ENCODE measurements around the gene ARHGEF1.

The ARHGEF1 gene, protein sequence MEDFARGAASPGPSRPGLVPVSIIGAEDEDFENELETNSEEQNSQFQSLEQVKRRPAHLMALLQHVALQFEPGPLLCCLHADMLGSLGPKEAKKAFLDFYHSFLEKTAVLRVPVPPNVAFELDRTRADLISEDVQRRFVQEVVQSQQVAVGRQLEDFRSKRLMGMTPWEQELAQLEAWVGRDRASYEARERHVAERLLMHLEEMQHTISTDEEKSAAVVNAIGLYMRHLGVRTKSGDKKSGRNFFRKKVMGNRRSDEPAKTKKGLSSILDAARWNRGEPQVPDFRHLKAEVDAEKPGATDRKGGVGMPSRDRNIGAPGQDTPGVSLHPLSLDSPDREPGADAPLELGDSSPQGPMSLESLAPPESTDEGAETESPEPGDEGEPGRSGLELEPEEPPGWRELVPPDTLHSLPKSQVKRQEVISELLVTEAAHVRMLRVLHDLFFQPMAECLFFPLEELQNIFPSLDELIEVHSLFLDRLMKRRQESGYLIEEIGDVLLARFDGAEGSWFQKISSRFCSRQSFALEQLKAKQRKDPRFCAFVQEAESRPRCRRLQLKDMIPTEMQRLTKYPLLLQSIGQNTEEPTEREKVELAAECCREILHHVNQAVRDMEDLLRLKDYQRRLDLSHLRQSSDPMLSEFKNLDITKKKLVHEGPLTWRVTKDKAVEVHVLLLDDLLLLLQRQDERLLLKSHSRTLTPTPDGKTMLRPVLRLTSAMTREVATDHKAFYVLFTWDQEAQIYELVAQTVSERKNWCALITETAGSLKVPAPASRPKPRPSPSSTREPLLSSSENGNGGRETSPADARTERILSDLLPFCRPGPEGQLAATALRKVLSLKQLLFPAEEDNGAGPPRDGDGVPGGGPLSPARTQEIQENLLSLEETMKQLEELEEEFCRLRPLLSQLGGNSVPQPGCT

DNA sequence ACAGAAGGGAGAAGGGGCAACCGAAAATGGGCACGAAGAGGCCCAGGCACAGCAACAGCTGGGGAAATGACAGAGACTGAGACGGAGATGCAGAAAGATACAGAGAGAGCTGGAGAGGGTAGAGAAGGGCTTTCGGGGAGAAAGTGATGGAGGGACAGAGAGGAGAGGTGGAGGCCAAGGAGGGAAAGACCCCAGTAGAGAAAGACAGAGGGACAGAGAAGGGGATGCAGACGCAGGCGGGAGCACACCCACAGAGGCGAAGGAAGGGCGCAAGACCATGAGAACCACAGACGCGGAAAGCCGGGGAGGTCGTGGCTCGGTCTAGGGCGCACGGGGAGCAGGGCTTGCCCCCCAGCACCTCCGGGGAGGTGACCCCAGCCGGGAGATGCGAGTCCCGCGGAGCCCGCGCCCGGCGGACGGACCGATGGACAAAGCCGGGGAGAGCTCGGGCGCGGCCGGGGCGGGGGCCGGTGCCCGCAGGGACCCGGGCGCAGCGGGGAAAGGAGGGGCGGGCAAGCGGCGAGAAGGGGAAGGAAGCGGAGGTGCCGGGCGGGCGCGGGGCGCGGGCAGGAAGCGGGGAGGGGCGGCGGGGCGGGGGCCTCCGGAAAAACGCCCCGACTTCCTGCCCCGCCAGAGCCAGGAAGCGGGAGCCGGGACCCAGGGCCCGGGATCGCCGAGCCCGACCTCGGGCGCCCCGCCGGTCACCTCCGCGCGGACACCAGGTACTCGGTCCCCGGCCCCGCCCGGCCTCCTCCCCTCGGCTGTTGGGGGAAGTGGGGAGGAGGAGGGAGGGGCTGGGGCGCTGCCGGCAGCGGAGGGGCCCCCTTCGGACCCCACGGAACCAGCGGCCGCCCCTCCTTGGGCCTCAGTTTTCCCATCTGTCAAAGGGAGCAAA, at the start of gene ARHGEF1:
ARHGEF1 (plus strand) TSS at position 617 of the 895 bp plus-strand sequence. CDS start 4,899 bp downstream, outside the sequence.
- no peak for DNase-seq

DNA sequence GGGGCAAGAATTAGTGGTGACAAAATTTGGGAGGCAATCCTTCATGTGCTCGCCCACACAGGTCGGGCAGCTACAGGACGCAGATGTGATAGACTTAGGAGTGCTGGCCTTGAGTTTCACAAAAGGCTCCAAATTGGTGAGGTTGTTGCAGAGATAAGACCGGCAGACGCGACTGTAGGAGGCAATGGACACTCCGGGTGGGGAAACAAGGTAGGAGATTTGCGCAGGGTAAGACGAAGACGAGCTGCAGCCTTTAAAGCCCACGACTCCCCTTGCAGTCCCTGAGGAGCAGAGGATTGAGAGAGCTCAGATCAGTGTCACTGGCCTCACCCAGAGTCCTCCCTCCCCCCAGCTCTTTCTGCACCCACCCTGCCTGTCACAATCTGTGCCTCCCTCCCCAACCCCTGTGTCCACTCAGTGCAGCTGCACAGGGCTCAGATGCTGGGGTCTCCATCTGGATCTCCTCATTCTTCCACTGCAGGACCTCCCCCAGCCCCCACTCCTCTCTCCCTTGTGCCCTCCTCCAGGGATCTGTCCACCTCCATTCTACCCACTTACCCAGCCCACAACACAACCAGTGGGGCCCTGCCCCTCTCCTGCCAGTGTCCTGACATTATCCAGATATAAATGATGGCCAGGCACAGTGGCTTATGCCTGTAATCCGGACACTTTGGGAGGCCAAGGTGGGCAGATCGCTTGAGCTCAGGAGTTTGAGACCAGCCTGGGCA, 44.8 kb upstream of the ARHGEF1 start:
- DNase-seq, result no peak

DNA sequence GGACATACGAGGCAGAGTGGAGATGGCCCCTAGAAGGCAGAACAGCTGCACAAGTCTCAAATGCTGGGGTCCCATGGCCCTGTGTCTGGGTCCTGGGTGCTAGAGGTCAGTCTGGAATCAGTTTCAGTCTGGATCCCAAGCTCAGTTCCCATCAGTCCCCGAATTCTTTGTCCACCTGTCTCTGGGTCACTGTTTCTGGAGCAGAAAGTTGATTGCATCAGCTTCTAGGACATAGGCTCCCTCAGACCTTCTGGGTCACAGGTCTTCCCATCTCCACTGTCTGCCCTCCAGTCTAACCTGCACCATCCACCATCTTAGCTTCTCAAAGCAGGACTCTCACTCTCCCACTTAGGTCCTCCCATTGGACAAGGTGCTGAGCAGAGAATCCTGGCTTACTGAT, 43.8 kb upstream of the ARHGEF1 start:
- DNase-seq, result no peak

DNA sequence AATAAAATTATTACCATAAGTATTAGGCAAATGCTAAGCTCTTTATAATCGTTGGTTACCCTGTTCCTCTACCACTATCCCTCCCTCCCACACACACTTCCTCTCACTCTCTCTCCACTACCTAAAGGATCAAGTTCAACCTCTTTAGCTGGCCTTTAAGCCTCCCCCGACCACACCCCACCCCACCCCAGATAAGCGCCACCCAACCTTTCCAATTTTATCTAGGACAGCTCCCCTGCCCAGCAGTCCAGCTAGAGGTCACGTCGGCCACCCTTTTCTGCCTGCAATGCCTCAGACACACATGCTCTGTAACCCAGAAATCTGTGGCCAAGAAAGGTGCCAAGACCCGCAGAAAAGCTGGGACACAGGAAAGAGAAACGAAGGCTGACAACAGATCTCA, 39.6 kb upstream of the ARHGEF1 start:
- DNase-seq, result no peak

DNA sequence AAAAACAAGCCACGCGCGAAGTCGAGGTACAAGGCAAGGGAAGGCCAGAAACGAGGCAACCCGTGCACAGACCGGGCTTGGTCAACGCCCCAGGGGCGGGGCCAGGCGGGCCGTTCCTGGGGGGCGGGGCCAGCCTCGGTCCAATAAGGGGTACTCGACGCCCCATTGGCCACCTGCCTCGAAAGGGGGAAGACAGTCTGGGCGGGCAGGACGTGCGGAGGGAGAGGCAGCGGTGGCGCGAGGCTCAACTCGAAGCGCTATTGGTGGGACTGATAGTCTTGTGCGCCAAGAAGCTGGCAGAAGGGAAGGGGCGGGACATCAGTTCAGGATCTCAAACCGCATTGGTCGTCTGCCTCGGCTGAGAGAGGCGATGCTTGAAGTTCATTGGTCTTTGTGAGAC, 38.4 kb upstream of the ARHGEF1 start, which contains the start of gene LYPD4:
LYPD4 (minus strand) TSS at position 83 of the 400 bp plus-strand sequence. CDS start 5,398 bp downstream, outside the sequence.
- DNase-seq, result no peak

DNA sequence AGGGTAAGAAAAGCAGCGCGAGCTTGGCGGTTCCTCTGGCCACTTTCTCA, 38.2 kb upstream of the ARHGEF1 start, which contains the start of gene DMRTC2:
DMRTC2 (plus strand) TSS at position 42 of the 50 bp plus-strand sequence. CDS start 2,387 bp downstream, outside the sequence.
- no peak for DNase-seq

DNA sequence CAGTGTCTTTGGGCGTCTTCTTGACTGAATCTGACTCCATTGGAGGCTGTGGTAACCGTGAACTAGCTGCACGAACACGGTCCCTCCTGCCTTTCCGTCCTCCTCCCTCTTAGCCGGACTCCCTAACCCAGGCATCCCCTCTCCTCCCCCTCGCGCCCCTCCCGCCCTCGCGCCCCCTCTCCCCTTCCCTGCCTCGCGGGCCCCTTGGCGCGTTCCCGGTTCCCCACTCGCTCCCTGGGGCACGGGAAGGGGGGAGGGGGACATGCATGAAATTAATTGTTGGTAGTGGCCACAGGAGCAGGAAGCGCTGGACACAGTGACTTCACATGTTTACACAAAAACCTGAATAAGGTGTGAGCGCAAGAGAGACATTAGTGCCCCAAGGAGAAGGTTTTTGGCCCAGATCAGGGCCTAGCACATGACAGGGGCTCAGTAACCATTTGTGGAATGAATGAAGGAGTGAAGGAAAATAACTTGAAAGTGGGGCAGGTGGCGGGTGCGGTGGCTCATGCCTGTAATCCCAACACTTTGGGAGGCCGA, 37.9 kb upstream of the ARHGEF1 start:
- no peak for DNase-seq

DNA sequence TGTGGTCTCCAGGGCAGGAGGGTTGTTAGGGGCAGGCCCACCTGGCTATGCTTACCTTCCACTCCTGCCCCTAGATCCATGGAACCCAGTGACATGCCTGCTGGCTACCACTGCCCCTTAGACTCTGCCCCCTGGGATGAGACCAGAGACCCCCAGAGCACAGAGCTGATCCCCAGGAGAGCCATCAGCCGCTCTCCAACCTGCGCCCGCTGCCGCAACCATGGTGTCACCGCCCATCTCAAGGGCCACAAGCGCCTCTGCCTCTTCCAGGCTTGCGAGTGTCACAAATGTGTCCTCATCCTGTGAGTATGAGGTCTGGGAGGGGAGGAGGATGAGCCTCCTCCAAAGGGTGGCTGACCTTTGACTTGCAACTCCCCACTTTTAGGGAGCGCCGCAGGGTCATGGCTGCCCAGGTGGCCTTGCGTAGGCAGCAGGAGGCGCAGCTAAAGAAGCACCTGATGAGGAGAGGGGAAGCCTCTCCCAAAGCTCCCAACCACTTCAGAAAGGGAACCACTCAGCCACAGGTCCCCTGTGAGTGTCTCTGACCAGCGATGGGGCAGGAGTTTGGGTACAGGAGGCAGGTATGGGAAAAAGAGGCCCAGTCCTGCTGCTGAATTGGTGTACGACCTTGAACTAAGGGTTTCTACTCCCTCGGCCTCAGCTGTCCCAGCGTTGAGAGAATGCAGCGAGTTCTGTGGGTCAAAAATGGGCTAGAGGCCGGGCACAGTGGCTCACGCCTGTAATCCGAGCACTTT, 35.5 kb upstream of the ARHGEF1 start:
- DNase-seq, result no peak

DNA sequence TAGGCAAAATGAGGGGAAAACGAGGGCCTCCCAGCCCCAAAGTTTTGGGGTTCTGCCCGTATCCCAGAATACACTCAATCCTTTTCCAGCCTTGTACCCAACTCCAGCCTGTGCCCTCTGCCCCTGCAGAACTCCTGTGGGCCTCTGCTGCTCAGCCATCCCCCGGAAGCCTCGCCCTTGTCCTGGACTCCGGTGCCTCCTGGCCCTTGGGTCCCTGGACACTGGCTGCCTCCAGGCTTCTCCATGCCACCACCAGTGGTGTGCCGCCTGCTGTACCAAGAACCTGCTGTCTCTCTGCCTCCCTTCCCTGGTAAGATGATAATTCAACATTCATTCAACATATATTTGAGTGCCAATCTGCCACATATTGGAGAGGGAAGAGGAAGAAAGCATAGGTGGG, 34.3 kb upstream of the ARHGEF1 start:
- no peak for DNase-seq

DNA sequence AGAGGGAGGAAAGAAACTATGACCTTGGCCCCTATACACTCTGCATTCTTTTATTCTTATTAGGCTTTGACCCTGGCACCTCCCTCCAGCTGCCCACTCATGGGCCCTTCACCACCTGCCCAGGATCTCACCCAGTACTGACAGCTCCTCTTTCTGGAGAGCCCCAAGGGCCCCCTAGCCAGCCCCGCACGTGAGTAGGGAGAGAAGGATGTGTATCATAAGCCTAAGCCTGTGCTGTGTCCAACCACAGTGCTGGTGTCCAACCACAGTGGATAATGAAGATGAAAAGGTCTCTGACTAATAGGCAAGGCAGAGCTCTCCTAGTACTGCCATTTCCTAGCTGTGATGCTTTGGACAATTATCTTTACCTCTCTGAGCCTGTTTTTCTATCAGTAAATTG, 33.9 kb upstream of the ARHGEF1 start:
- no peak for DNase-seq

DNA sequence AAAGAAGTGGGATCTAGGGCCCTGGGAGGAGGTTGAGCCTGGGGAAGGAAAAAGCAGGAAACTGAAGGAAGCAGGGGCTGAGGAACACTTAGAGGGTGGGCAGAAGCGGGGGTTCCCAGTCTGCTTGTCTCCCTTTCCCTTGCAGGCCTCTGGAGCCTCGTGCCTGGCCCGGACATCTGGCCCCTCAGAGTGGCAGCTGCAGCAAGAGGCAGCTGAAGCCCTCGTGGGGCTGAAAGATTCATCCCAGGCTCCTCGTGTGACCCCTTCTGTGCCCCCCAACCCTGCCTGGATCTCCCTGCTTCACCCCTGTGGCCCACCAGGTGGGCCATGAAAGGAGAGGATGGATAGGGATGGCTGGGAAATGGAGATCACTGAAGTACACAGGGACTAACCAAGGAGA, 32.6 kb upstream of the ARHGEF1 start:
- no peak for DNase-seq

DNA sequence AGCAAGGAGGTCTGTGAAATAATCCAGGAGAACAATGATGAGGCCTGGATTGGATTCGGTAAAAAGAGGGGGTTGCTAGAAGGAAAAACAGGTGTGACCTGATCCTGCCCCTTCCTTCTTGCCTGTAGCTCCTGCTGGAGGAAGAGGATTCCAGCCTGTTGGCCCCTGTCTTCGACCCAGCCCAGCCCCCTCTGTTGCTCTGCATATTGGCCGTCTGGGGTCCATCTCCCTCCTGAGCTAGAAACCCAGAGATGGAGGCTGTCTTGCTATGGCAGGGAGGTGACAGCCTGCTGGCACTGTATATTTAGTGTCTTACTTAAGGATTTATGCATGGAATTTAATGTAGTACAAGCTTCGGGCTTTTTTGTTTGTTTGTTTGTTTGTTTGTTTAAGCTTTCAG, 31.5 kb upstream of the ARHGEF1 start:
- no peak for DNase-seq

DNA sequence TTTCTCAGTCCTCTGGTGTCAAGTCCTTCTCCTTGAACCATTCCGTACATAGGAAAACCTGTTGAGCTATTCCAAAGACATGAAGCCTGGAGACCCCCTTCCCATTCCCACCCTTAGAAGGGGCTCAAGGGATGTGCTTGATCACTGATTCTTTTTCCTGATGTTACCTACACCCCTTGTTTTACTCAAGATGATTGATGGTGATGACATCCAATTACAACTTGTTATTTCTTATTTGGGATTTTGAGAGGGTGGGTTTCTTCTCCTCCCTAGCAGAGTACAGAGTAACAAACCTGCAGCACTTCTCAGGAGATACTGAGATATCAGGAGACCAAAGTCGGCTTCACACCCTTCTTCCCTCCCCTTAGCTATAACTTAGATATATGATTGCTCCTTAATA, 29.6 kb upstream of the ARHGEF1 start:
- DNase-seq, result no peak

DNA sequence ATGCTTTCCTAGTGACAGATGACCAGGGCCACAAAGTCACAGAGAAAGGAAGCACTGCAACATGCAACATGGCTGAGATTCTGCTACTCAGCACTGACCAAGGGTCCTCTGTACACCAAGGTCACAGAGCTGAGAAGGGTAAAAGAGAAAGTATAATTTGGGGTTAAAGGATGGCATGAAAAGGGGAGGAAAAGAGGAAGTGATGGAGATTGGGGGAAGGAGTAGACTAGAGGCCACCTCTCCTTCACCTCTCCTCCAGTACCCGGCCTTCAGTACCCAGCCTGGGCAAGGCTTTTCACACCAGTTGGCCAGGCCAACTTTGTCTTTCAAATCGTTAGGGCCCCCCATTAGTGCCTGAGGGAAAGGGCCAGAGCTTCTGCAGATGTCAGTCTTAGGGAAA, 29.2 kb upstream of the ARHGEF1 start:
- DNase-seq, result no peak

DNA sequence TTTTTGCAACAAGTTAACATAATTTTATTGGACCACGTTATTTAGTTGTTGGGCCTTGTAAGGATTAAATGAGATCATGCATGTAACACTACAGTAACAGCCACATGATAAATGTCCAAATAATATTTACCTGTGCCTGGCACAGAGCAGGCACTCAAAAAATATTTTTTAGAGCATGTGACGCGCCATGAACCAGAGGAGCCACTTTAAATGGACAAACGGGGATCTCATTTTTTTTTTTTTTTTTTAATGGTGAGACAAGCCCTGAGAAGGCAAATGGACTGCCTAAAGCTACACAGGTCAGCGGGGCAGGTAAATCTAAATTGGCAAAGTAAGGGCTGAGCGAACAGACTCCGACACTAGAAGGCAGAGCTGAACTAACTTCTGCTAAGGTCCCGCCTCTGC, 23.8 kb upstream of the ARHGEF1 start:
- no peak for DNase-seq

DNA sequence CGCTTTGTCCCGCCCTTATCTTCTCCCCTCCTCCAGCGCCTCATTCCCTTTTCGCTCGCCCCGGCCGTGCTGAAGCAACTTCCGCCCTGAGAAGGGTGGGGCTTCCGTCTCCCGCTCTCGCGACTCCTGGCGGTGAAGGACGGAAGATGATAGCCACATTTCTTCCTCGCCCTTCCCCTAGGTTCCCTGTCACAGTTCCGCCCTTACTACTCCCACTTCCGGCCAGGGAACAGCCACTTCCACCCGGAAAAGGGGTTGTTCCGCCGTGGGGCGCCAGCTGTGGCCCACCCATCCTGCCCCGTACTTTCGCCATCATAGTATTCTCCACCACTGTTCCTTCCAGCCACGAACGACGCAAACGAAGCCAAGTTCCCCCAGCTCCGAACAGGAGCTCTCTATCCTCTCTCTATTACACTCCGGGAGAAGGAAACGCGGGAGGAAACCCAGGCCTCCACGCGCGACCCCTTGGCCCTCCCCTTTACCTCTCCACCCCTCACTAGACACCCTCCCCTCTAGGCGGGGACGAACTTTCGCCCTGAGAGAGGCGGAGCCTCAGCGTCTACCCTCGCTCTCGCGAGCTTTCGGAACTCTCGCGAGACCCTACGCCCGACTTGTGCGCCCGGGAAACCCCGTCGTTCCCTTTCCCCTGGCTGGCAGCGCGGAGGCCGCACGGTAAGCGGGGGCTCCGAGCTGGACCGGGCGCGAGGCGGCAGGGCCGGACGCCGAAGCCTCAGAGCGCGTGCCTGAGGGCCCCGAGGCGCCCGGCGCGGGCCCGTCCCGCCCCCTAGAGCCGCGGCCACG, 23.2 kb upstream of the ARHGEF1 start, which contains the start of gene RPS19:
RPS19 (plus strand) TSS at position 638 of the 801 bp plus-strand sequence. CDS start 520 bp downstream, outside the sequence.
- DNase-seq, result peak; percentile 78

DNA sequence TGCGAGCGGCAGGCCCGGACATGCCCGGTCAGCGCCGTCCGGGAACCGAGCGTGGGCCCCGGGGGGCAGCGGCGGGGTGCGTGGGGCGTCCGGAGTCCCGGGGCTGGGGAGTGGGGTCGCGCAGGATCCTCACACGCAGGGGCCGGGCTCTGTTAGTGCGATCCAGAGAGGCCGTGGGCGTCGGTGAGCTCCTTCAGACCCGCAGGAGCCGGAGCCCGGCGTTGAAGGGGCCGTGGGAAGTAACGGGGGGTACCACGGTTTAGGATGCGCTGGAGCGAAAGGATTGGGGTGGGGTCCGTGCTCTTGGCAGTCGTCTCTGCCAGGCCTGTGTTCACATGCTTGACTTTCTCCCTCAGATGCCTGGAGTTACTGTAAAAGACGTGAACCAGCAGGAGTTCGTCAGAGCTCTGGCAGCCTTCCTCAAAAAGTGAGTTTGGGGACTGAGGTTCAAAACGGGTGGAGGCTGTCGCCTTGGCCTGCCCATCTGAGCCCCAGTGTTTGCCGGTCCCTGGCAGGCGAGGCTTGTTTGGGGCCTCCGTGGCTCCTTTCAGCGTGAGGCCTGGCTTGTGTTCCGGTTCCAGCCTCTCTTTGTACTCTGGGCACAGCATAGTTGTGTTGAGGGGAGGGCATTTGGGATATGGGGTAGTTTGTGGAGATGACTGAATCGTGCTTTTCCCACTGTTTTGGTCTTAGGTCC, 22.4 kb upstream of the ARHGEF1 start:
- DNase-seq, result no peak

DNA sequence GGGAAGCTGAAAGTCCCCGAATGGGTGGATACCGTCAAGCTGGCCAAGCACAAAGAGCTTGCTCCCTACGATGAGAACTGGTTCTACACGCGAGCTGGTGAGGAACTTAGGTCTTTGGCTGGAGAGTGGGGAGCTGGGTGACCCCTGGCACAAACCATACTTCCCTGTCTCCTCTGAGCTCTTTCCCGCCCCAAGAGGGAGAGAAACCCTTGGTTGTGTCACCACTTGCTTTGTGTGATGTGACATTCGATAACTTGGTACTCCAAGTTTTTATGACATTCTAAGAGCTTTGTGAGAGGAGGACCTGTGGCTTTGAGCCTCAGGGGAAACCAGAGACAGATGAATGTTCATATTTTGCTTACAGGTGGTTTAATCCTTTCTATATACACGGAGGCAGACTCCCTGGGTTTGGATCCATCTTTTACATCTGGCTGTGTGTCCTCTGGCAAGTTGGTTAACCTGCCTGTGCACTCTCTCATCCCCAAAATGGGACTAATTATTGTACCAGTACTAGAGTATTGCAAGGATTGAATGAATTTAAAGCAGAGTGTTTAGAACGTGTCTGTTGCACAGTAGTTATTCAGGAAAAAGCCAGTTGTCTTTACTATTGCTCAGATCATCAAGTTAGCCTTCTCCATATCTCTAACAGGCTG, 21.7 kb upstream of the ARHGEF1 start:
- DNase-seq, result no peak

DNA sequence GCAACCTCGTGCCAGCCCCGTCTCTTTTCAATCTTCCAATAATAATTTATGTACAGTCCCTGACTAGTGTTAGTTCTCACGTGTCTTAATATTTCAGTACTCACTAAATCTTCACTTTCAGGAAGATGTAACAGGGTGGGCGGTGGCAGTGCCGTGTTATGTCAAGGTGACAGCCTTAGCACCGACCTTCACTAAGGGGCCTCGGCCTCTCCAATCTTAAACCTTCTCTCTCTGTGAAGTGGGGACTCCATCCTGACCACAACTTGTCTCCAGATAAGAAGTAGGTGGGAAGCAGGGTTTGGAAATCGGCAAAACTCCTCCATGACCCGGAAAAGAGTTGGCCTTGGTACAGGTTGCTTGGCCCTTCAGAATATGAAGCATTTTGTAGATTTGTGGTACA, 21.1 kb upstream of the ARHGEF1 start:
- no peak for DNase-seq
